DMS153 (cell line): Measurements from ENCODE around the gene BANP.
"Not testable (repeated sequence)": the region's sequence is repeated elsewhere in the genome, so short reads cannot be mapped to it uniquely, and the experiment has no call there.

Experiments
- DNase-seq: peaks from one replicate; lab custom pipeline; 2025; lab: John Stamatoyannopoulos, UW

BANP gene

DNA sequence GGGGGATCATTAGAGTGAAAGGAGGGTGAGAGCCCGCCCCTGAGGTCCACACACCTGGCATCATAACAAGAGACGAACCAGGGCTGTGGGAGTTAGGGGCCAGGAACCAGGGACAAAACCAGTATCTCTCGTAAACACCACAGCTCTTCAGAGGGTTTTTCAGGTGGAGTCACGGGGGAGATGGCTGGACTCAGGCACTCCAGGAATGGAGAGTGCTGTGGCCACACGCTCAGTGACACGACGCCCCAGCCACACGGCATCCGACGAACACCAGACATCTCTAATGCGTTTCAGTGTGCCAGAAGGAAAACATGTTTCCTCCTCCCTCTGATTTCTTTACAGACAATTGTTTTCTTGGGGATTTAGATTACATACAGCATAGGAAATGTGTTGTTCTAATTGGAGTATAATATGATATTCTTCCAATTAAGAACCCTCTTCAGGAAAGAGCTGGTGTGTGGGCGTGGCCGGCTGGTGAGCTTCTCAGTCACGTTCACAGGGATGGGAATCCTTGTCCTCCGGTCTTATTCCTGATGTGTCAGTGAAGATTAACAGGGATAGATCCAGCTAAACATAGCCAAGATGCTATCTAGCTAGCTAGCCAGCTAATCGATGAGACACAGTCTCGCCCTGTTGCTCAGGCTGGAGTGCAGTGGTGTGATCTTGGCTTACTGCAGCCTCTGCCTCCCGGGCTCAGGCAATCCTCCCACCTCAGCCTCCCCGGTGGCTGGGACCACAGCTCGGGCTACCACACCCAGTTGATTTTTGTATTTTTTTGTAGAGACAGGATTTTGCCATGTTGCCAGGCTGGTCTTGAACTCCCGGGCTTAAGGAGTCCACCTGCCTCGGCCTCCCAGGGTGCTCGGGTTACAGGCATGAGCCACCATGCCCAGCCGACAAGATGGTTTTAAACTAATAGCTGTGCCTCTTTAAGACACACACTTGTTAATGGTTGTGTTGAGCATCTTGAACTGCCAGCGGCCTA, 98.6 kb downstream of the BANP start:
- no peak for DNase-seq

DNA sequence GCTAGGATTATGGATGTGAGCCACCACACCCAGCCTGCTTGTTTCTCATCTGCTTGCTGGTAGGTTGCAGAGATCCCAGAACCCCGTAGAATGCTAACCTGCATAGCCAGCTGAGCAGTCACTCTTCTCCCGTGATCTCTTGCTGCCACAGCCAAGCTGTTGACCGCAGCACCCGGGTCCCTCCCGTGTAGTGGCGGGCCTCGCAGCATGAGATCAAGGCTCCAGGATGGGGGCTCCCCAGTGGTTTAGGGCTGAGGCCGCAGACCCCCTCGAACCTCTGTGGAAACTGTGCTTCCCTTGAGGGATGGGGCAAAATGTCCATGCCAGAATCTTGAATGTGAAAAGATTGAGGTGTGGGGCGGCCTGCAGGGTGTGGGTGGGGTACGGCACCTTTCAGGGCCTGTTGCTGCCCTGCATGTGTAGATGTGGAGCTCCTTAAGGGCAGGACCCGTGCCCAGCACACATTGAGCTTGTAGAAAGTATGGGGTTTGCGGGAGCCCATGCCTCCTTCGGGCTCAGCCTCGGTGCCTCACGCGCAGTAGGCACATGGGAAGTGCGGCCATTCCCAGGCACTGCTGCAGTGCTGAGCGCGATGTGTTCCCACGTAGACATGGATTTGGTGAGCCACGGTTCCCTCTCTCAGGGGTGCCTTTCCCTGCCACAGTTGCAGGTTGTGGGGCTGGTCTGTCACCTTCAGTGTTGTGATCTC, 99.9 kb downstream of the BANP start:
- no peak for DNase-seq

DNA sequence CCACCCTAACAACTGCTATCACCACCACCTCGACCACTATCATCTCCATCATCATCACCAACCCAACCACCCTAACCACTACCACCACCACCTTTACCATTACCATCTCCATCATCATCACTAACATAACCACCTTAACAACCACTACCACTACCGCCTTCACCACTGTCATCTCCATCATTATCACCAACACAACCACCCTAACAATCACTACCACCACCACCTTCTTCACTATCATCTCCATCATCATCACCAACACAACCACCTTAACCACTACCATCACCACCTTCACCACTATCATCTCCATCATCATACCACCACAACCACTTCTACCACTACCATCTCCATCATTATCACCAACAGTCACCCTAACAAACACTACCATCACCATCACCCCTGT, 101.4 kb downstream of the BANP start:
- no peak for DNase-seq

DNA sequence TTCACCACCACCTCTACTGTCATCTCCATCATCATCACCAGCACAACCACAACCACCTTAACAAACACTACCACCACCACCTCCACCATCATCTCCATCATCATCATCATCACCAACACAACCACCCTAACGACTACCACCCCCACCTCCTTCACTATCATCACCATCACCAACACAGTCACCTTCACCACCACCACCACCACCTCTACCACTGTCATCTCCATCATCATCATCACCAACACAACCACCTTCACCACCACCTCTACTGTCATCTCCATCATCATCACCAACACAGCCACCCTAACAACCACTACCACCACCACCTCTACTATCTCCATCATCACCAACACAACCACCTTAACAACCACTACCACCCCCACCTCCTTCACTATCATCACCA, 102.2 kb downstream of the BANP start:
- not testable (repeated sequence) for DNase-seq

DNA sequence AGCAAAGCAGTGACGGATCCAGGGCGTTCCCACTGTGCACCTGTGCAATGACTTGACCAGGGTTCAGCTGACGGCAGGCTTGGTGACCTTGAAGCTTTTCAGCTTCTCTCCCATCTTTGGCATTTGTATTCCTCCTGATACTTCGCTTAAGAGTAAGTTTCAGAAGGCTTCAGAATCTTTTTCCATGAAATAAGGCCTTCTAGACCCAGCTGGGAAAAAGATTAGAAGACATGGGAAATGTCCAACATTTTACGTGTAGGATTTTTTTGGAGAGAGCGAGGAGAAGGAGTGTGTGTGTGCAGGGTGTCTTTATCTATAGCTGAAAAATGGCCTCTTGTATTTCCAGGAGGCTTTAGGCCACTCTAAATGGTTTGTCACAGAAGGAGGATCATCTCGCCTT, 104.1 kb downstream of the BANP start:
- no peak for DNase-seq

DNA sequence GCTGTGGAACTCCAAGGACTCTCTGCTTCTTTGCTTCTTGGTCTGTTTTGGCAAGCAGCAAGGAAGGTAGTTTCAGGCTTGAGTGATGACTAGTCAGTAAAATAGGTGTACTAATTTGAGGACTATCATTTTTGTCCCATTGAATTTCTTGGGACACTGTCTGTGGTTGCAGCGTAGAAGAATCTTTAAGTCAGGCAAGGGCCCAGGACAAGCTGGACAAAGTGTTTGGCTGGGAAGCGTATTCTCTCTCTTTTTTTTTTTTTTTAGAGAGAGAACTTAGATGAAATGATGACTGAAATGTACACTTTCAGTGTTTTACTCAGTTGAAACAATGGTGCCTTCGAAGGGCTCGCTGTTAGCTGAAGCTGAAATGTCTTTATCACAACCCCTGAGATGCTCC, 105.0 kb downstream of the BANP start:
- no peak for DNase-seq

DNA sequence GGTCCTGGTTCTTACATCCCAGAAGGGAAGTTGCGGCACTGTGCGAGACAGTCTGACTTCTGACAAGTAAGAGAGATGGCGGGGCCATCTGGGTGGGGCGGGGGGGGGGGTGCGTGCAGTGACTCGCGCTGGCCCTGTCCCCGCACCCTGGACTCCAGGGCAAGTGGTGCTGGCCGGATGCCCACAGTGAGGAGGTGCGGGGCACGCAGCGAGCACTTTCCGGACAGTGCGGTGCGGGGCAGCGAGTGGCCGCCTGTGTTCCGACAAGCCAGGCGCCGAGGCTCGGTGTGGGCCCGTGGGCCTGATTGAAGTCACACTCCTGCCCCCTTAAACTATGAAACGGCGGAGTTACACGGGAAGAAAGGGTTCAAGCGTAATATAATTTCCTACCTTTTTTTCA, 106.4 kb downstream of the BANP start:
- DNase-seq, result no peak

DNA sequence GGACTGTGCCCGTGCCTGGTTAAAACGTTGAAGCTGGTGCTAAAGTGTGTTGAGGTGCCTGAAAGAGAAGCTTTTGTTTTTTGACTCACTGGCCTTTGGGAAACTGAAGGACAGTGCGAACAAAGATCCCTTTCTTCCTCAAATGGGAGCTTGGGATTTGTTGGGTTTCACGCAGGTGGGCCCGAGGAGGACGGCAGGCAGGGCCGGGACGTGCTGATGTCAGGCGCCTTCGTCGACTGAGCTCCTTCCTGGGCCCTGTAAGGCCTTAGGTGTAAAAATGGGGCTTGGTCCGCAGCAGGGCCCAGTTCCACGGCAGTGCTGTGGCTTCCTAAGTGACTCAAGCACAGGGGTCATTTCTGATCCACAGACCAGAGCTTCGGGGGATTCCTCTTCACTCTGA, 106.9 kb downstream of the BANP start:
- DNase-seq, result no peak

DNA sequence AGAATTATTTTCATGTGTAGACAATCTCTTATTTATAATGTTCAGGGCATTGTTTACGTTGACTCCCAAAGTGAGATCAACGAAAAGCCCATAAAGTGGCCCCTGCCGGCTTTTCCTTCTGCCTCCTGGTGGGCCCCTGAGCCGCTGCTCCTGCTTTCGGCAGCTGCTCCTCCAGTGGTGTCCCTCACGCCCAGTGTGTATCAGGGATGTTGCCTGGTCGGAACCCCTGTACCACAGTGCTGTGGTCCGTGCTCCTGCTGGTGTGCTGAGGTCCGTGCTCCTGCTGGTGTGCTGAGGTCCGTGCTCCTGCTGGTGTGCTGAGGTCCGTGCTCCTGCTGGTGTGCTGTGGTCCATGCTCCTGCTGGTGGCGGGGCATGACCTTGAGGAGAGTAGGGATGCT, 107.6 kb downstream of the BANP start:
- no peak for DNase-seq

DNA sequence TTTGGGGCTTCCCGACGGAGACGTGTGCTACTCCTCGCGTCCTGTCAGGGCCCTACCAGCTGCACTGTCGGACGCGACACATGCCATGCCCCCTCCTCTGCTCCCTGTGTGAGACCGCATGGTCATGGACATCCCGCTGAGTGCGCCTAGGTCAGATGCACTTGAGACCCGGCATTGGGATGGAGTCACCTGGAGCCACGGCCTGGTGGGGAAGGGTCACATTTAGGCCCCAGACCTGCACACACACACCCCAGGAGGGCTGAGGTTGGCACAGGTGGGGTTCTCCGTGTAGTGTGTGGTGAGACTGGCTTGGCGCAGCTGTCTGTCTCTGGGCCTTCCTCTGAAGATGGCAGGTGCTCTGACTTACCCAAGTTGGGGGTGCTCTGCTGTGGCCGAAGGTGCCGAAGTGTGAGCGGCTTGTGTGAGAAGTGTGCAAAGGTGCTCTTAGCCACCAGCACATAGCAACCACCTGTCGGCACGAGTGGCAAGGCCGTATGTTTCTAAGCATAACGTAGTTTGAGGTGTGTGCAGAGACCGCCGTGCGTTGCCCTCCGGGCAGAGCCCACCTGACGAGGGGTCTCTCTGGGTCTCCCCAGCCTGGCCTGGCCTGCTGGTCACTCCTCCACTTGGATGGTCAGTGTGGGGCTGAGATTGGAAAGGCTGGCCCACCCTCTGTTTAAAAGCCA, 108.6 kb downstream of the BANP start:
- DNase-seq, result no peak

DNA sequence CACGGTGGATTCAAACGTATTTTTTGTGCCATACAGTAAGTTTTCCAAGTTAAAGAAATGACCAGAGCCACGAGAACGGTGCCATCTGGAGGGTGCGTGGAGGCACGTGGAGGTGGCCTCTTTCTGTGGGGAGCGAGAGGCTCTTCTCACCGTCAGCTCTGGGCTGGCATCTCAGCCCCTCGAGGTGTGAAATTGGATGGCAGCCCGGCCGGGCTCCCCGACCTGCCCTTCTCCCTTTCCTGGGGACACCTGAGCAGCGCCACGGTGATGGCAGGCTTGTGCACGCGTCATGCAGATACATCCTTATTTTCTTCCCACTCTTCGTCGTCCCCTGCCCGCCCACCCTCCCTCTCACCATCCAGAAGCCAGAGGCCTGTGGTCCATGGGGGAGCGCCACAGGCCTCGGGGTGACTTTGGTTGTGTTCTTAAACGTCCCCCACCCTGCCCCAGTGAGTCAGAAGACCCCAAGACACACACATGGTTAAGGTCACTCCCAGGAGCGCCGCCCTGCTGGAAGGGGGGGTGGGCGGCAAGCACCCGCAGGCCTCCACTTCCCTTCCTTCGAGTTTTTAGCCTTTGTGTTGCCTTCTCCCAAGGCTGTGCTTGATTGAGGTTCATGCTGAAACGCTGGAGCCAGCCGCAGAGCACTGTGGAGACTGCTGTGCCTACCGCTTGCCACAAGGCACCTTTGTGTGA, 109.4 kb downstream of the BANP start:
- DNase-seq, result no peak

DNA sequence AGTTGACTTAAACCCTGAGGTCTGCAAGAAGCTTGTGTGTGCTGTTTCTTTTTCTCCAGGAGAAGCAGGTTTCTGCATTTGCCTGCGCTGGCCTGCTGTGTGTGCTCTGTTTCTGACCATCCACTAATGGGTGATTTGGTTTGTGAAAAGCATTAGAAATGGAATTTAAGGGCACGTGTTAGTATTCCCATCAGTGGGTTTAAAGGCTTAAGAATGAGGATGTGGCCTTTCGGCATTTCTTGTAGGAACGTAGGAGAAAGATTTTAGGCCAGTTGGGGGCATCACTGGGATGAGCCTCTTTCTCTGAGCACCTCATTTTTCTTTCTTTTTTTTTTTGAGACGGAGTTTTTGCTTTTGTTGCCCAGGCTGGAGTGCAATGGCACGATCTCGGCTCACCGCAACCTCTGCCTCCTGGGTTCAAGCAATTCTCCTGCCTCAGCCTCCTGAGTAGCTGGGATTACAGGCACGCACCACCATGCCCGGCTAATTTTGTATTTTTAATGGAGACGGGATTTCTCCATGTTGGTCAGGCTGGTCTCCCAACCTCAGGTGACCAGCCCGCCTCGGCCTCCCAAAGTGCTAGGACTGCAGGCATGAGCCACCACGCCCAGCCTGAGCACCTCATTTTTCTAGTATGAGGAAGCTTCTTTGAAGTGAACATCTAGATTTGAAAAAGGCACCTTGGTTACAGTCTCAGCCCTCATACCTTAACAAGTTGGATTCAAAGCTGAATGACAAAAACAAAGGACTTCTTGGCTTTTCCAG, 110.3 kb downstream of the BANP start:
- no peak for DNase-seq

DNA sequence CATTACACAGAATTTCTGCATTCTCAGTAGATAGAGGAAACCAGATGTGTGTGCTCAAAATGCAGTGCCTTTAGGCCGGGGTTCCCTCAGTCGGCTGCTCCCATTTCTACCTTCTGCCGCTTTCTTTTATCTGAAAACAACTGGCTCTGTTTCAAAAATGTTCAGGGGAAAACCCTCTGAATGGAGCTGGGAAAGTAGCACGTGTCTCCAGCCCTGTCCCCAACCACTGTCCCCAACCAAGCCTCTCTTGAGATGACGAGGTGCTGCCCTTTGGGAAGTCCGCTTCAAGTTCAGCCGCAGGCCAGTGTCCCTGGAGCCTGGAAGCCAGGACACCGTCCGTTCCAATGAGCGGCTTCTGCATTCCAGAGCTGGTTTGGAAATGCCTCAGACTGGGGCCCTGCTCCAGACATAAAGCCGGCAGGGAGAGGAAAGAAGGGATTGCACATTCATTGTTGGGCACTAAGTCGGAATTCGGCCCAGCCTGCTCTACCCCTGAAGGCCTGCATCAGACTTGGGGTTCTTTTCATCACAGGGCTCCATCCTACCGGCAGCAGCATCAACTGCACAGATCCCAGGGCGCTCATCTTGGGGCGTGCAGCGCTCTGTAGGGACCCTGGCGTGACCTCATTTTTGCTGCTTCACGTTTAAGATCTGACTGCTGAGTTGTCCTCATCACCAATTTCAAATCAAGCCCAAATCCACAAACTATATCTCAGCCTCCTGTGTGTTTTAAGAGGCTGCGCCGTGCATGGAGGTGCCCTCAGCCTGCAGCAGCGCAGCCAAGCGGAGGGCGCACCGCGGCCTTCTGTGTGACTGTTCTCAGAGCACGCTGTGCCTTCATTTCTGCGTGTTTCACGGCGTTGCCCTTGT, 111.3 kb downstream of the BANP start:
- DNase-seq, result no peak

DNA sequence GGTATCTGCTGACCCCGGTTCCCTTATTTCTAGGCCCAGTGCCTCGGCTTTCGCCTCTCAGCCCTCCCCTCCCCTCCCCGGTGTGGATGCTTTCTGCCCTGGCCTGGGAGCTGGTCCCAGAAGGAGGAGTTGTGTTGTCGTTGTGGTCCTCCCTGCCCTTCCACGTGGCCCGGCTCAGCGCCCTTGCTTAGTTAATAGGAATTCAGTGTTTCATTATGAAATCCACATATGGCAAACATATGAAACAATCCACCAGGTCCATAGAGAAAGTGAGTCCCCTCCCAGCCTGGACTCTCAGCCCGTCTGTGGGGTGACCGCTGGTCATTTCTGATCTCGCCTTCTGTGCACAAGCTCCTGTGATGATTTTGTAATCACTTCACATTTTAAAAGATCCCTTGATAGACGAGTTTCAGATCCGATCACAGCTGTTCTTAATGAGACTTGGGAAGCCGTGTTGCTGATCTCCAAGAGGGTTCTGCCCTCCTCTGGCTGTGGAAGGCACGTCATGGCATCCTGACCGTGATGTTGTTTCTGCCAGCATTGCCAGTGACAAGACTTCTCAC, 112.1 kb downstream of the BANP start:
- DNase-seq, result no peak

DNA sequence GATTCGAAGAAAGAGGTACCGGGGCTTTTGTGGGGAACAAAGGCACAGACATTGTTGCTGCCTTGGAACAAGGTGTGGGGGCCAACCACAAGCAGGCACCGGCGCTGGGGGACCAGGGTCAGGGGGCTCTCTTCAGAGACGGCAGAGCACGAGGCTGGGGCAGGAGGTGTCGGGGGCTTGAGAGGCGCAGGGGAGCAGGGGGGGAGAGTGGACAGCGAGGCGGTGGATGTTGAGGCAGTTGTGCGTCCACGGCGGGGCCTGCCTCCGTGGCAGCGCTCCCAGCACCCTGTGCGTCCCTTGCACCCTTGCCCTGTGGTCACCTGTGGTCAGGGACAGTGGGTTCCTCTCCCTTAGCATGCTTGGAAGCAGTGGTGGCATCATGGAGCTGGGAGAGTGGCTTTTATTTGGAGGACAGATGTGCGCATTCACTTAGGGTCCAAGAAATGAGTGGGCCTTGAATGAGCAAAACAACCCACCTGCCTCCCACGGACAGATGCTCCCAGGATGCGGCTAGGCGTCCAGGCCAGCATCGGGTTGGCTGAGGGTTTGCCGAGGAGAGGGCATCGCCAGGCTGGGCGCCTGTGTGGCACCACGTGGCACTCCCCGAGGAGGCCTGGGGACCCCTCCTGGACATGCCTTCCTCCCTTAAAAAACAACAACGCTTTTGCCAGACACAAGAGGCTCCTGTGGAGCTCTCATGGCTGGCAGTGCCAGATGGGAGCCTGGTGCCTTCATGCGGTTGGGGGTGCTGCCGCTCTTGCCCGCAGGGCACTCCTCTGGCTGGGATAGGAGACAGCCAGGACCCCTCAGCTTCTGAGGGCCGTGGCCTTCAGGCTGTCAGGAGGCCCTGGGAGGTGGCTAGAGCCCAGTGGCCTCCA, 113.0 kb downstream of the BANP start:
- no peak for DNase-seq

DNA sequence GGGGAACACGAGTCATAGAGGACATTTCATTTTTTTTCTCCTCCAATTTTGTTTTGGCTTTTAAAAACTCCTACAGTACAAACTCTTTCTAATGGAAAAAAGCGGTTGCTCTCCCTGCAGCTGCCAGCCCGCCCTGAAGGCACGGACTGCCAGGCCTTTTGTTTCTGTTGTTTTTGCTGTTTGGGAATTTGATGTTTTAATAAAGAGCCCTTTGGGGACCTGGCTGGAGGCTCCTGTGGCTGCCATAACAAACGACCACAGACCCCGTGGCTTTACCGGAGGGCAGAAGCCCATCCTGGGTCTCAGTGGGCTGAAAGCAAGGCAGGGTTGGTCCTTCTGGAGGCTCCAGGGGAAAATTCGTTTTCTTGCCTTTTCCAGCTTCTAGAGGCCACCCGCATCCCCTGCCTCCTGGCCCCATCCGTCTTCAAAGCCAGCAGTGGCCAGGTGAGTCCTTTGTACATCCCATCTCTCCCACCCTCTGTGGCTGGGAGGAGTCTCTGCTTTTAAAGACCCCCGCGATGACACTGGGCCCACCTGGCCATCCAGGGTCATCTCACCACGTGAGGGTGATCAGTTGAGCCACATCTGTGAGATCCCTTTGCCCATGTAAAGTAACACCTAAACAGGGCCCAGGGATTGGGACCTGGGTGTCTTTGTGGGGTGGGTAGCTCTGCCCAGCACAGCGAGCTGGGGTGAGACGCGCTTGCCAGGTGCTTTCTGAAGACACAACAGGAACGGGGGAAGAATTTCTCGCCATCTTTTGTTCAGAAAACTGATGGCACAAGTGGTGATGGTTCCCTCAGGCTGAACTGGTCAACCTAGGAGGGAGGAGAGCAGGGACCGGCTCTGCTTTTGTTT, 113.9 kb downstream of the BANP start:
- DNase-seq, result no peak

DNA sequence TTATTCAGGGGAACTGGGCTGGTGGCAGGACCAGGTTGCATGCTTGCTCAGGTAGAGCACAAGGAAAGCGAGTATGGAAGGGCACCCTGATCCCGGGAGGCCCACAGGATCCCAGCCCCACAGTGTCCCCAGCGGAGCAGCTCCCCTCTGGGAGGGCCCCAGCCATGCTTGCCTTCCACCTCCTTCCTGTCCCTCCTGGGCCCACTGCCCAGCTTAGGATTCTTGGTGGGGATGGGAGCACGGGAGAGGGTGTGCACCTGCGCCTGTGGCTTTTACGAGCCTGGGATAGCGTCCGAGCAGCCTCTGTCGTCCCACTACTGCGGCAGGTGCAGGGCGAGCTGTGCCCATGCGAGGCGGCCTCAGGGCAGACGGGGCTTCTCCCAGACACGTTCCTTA, 114.5 kb downstream of the BANP start:
- DNase-seq, result no peak

DNA sequence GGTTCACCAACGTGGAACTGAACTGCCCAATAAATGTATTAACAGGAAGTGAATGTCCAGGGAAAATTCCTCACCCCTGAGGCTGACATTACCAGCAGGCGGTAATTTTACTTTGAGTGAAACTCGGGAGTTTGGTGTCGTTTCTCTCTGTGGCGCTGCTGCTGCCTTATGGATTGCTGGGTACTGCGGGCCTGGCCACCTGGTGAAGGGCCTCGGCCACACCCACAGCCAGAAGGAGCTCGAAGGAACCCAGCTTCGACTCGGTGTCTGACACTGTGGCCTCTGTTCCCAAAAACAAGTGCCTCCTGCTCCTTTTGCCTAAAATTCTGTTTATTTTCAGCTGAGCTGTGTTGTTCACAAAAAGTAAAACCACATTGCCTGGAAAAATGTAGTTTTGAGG, 115.0 kb downstream of the BANP start:
- DNase-seq, result no peak
